ENCODE results near the gene CTNND2. TPM values are rescaled to one million over a fixed set of nuclear protein-coding genes. Genes with fewer than 3 reads are reported as not detected.

CTNND2 gene
- total and polyA plus RNA-seq, 4 donors: 0.05 to 0.50 (median 0.27) TPM

DNA sequence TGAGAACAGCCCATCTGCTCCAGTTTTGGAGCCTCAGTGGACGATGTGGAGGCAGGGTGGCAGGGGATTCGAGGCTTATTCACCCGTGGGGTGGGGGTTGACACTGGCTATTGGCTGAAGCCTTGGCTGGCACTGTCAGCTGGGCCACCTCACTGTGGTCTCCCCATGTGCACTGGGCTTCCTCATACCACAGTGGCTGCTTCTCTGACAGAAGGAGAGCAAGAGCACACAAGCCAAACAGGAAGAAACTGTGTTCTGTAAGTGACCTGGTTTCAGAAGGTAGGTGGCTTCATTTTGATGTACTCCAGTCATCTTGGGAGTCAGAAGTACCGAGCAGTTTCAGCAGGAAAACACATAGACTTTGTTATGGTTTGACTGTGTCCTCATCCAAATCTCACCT is 24.7 kb upstream of the CTNND2 start:
- Histone ChIP-seq H3K27me3 (ENCODE audit: control insufficient read depth in 4 of 4, insufficient read depth in 4 of 4, low read length in 3 of 4) (peaks cover 0 to 2% (median 0%) of the 10 kb centered on the region in 4 donors), H3K36me3 (ENCODE audit: control insufficient read depth in 4 of 4, insufficient read depth in 3 of 4, low read depth in 1 of 4, low read length in 3 of 4) (no peaks in the 10 kb centered on the region), H3K9me3 (ENCODE audit: control insufficient read depth in 4 of 4, low read length in 3 of 4) (no peaks in the 10 kb centered on the region), H3K9ac (ENCODE audit: low read depth in 1 of 2, low read length in 2 of 2) (no peak overlapping the region), H3K27ac (ENCODE audit: low read depth in 1 of 2, low read length in 2 of 2) (no peak overlapping the region), H3K4me3 (ENCODE audit: low read depth in 1 of 3, low read length in 3 of 3) (no peak overlapping the region), H3K4me1 (ENCODE audit: control insufficient read depth in 4 of 4, insufficient read depth in 4 of 4, low read length in 3 of 4) (no peaks in the 10 kb centered on the region)
- 71% methylated on average over 4 of the region's 4 CpGs for WGBS
- no peak for DNase-seq (ENCODE audit: low spot score)
- TF ChIP-seq, protein P1, sequence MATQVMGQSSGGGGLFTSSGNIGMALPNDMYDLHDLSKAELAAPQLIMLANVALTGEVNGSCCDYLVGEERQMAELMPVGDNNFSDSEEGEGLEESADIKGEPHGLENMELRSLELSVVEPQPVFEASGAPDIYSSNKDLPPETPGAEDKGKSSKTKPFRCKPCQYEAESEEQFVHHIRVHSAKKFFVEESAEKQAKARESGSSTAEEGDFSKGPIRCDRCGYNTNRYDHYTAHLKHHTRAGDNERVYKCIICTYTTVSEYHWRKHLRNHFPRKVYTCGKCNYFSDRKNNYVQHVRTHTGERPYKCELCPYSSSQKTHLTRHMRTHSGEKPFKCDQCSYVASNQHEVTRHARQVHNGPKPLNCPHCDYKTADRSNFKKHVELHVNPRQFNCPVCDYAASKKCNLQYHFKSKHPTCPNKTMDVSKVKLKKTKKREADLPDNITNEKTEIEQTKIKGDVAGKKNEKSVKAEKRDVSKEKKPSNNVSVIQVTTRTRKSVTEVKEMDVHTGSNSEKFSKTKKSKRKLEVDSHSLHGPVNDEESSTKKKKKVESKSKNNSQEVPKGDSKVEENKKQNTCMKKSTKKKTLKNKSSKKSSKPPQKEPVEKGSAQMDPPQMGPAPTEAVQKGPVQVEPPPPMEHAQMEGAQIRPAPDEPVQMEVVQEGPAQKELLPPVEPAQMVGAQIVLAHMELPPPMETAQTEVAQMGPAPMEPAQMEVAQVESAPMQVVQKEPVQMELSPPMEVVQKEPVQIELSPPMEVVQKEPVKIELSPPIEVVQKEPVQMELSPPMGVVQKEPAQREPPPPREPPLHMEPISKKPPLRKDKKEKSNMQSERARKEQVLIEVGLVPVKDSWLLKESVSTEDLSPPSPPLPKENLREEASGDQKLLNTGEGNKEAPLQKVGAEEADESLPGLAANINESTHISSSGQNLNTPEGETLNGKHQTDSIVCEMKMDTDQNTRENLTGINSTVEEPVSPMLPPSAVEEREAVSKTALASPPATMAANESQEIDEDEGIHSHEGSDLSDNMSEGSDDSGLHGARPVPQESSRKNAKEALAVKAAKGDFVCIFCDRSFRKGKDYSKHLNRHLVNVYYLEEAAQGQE (IDR thresholded peaks at IDR 0.05): no peak
- TF ChIP-seq FOXA2 (IDR thresholded peaks at IDR 0.05) (no peak), HNF4G (IDR thresholded peaks at IDR 0.05) (no peak), EGR1 (IDR thresholded peaks at IDR 0.05; ENCODE audit: low read depth in 2 of 2) (no peak), HNF4A (conservative IDR thresholded peaks at IDR 0.05) (no peak), GABPA (IDR thresholded peaks at IDR 0.05 in 1 of 2, conservative IDR thresholded peaks at IDR 0.05 in 1 of 2) (no peak), SP1 (IDR thresholded peaks at IDR 0.05) (no peak), RAD21 (IDR thresholded peaks at IDR 0.05) (no peak), YY1 (IDR thresholded peaks at IDR 0.05) (no peak)
- TF ChIP-seq, protein P2, sequence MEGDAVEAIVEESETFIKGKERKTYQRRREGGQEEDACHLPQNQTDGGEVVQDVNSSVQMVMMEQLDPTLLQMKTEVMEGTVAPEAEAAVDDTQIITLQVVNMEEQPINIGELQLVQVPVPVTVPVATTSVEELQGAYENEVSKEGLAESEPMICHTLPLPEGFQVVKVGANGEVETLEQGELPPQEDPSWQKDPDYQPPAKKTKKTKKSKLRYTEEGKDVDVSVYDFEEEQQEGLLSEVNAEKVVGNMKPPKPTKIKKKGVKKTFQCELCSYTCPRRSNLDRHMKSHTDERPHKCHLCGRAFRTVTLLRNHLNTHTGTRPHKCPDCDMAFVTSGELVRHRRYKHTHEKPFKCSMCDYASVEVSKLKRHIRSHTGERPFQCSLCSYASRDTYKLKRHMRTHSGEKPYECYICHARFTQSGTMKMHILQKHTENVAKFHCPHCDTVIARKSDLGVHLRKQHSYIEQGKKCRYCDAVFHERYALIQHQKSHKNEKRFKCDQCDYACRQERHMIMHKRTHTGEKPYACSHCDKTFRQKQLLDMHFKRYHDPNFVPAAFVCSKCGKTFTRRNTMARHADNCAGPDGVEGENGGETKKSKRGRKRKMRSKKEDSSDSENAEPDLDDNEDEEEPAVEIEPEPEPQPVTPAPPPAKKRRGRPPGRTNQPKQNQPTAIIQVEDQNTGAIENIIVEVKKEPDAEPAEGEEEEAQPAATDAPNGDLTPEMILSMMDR (IDR thresholded peaks at IDR 0.05; ENCODE audit: low read depth, low read length, missing input control): no peak
- TF ChIP-seq, protein P3, sequence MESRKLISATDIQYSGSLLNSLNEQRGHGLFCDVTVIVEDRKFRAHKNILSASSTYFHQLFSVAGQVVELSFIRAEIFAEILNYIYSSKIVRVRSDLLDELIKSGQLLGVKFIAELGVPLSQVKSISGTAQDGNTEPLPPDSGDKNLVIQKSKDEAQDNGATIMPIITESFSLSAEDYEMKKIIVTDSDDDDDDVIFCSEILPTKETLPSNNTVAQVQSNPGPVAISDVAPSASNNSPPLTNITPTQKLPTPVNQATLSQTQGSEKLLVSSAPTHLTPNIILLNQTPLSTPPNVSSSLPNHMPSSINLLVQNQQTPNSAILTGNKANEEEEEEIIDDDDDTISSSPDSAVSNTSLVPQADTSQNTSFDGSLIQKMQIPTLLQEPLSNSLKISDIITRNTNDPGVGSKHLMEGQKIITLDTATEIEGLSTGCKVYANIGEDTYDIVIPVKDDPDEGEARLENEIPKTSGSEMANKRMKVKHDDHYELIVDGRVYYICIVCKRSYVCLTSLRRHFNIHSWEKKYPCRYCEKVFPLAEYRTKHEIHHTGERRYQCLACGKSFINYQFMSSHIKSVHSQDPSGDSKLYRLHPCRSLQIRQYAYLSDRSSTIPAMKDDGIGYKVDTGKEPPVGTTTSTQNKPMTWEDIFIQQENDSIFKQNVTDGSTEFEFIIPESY (IDR thresholded peaks at IDR 0.05): no peak

- Histone ChIP-seq H3K9ac (ENCODE audit: low read depth in 1 of 2, low read length in 2 of 2) (no peak overlapping the region), H3K4me3 (ENCODE audit: low read depth in 1 of 3, low read length in 3 of 3) (no peak overlapping the region), H3K9me3 (ENCODE audit: control insufficient read depth in 4 of 4, low read length in 3 of 4) (no peaks in the 10 kb centered on the region), H3K27ac (ENCODE audit: low read depth in 1 of 2, low read length in 2 of 2) (no peak overlapping the region), H3K36me3 (ENCODE audit: control insufficient read depth in 4 of 4, insufficient read depth in 3 of 4, low read depth in 1 of 4, low read length in 3 of 4) (no peaks in the 10 kb centered on the region), H3K4me1 (ENCODE audit: control insufficient read depth in 4 of 4, insufficient read depth in 4 of 4, low read length in 3 of 4) (no peaks in the 10 kb centered on the region), H3K27me3 (ENCODE audit: control insufficient read depth in 4 of 4, insufficient read depth in 4 of 4, low read length in 3 of 4) (no peaks in the 10 kb centered on the region)
- WGBS: 91% methylated on average over 1 of the region's 1 CpG
- DNase-seq (ENCODE audit: low spot score): no peak
- TF ChIP-seq, protein P4, sequence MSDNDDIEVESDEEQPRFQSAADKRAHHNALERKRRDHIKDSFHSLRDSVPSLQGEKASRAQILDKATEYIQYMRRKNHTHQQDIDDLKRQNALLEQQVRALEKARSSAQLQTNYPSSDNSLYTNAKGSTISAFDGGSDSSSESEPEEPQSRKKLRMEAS (IDR thresholded peaks at IDR 0.05): no peak
- TF ChIP-seq EGR1 (IDR thresholded peaks at IDR 0.05; ENCODE audit: low read depth in 2 of 2): no peak
- TF ChIP-seq, protein P3 (IDR thresholded peaks at IDR 0.05): no peak
- TF ChIP-seq ATF3 (IDR thresholded peaks at IDR 0.05): no peak
- TF ChIP-seq SP1 (IDR thresholded peaks at IDR 0.05): no peak
Measured at GRCh38 chr5:11925701-11926100, 21.5 kb upstream of the CTNND2 start.
